ENCODE results near the gene PRDM16. TPM values are rescaled to one million over a fixed set of nuclear protein-coding genes. Genes with fewer than 3 reads are reported as not detected.

The PRDM16 gene
- total and polyA plus RNA-seq, 2 experiments from 2014 or later = 0.14 to 0.16 TPM

- TF ChIP-seq CREB1 (CRISPR knock-in tag; IDR thresholded peaks at IDR 0.05; ENCODE audit: low read depth) (no peak), ZNF331 (CRISPR knock-in tag; IDR thresholded peaks at IDR 0.05; ENCODE audit: low read depth) (no peak), EZH2 (IDR thresholded peaks at IDR 0.05; ENCODE audit: low read depth, unreplicated experiment) (no peak), ZNF462 (CRISPR knock-in tag; IDR thresholded peaks at IDR 0.05) (no peak)
Observed at GRCh38 chr1:3126756-3127678, 58.0 kb downstream of the PRDM16 start (continued).

- Histone ChIP-seq H3F3A (replicated peaks; ENCODE audit: low read depth) (no peaks in the 10 kb centered on the region), H3K4me2 (no peak overlapping the region), H3K36me3 (ENCODE audit: insufficient read depth) (no peaks in the 10 kb centered on the region), H3K4me3 (no peak overlapping the region), H3K9me2 (ENCODE audit: insufficient read depth) (no peaks in the 10 kb centered on the region), H3K79me2 (replicated peaks; ENCODE audit: insufficient read depth) (no peaks in the 10 kb centered on the region), H3K27me3 (ENCODE audit: insufficient read depth) (no peaks in the 10 kb centered on the region), H3K4me1 (ENCODE audit: insufficient read depth) (no peaks in the 10 kb centered on the region), H4K20me1 (replicated peaks; ENCODE audit: insufficient read depth) (no peaks in the 10 kb centered on the region), H2AFZ (no peak overlapping the region), H3K27ac (ENCODE audit: low read depth) (no peak overlapping the region)
- peaks cover 18% of the 10 kb centered on the region for H3K4me1 Mint-ChIP-seq
- ATAC-seq = no peak
- H3K4me3 Mint-ChIP-seq = no peak overlapping the region
- no peaks in the 10 kb centered on the region for H3K36me3 Mint-ChIP-seq (ENCODE audit: low read depth)
- 0 out of 2 replicates have a peak overlapping the region, but pooled peaks have one; percentile 45 for H3K27ac Mint-ChIP-seq
- DNase-seq (ENCODE audit: low spot score) = no peak
- peaks cover 4% of the 10 kb centered on the region; the same call in 1 of the 3 replicates for H3K9me3 Mint-ChIP-seq
- H3K27me3 Mint-ChIP-seq (ENCODE audit: insufficient read depth, low read depth, poor library complexity) = peaks cover 9% of the 10 kb centered on the region
- TF ChIP-seq ZNF462 (CRISPR knock-in tag; IDR thresholded peaks at IDR 0.05) (no peak), JUNB (IDR thresholded peaks at IDR 0.05; ENCODE audit: unreplicated experiment) (no peak), CTCF (conservative IDR thresholded peaks at IDR 0.05; ENCODE audit: low read depth in 2 of 2) (no peak)
Observed at GRCh38 chr1:3127738-3128137, 58.7 kb downstream of the PRDM16 start.

All from GM23338 (cell line).